WTC11 (cell line): ENCODE results near the gene OR5P2. TPM values are rescaled to one million over a fixed set of nuclear protein-coding genes. Genes with fewer than 3 reads are reported as not detected.
"Not testable (repeated sequence)": the region's sequence is repeated elsewhere in the genome, so short reads cannot be mapped to it uniquely, and the experiment has no call there.

Experiments used
- ATAC-seq: fragments of 200-7000 bp; cut with Tn5 transposase; 2 replicates; pipeline ENCODE4 v1.10.0; 2021; ENCODE audit warnings: mild to moderate bottlenecking, moderate library complexity
- CTCF ChIA-PET: fragments of 300-600 bp; sonication (Branson Sonifier 250); formaldehyde crosslinking; loops from one replicate; lab custom pipeline; 2021; ENCODE audit warnings: antibody characterized with exemption; lab: Charles Lee
- POLR2A ChIA-PET: fragments of 350-600 bp; sonication (Branson Sonifier 250); formaldehyde crosslinking; loops from one replicate; lab custom pipeline; 2021; ENCODE audit warnings: antibody characterized with exemption; lab: Charles Lee
- DNase-seq: peaks from one replicate; pipeline ENCODE4 v3.0.0; 2021; ENCODE audit warnings: low spot score
- H3K27ac Mint-ChIP-seq: 2 replicates; pipeline ENCODE4 v1.8.0; 2021; ENCODE audit warnings: mixed read lengths
- H3K27me3 Mint-ChIP-seq: 2 replicates; pipeline ENCODE4 v1.8.0; 2021; ENCODE audit warnings: low read depth, mild to moderate bottlenecking, moderate library complexity, mixed read lengths
- H3K36me3 Mint-ChIP-seq: 2 replicates; pipeline ENCODE4 v1.8.0; 2021; ENCODE audit warnings: mixed read lengths
- H3K4me1 Mint-ChIP-seq: 2 replicates; pipeline ENCODE4 v1.8.0; 2022; ENCODE audit warnings: mixed read lengths
- H3K4me3 Mint-ChIP-seq: 2 replicates; pipeline ENCODE4 v1.8.0; 2021; ENCODE audit warnings: mild to moderate bottlenecking, moderate library complexity, mixed read lengths
- H3K9me3 Mint-ChIP-seq: 2 replicates; pipeline ENCODE4 v1.8.0; 2021; ENCODE audit warnings: mixed read lengths
- ATF1 ChIP-seq: sonication (generic); formaldehyde crosslinking; IDR thresholded peaks from 2 replicates; pipeline ENCODE4 v1.8.1; 2023; ENCODE audit warnings: mild to moderate bottlenecking, moderate library complexity, missing genetic modification reagents
- CREM ChIP-seq: sonication (generic); formaldehyde crosslinking; IDR thresholded peaks from 2 replicates; pipeline ENCODE4 v1.8.1; 2022; ENCODE audit warnings: mild to moderate bottlenecking, missing genetic modification reagents, moderate library complexity
- ELF4 ChIP-seq: sonication (generic); formaldehyde crosslinking; IDR thresholded peaks from 2 replicates; pipeline ENCODE4 v1.8.1; 2022; ENCODE audit warnings: low read depth, mild to moderate bottlenecking, moderate library complexity, missing genetic modification reagents
- GABPB1 ChIP-seq: sonication (generic); formaldehyde crosslinking; IDR thresholded peaks from 2 replicates; pipeline ENCODE4 v1.8.1; 2023; ENCODE audit warnings: mild to moderate bottlenecking, missing genetic modification reagents
- HMGXB4 ChIP-seq: sonication (generic); formaldehyde crosslinking; IDR thresholded peaks from 2 replicates; pipeline ENCODE4 v1.8.1; 2023; ENCODE audit warnings: mild to moderate bottlenecking, moderate library complexity, missing genetic modification reagents
- JUN ChIP-seq: sonication (generic); formaldehyde crosslinking; IDR thresholded peaks from 2 replicates; pipeline ENCODE4 v1.8.0; 2023; ENCODE audit warnings: mild to moderate bottlenecking, missing genetic modification reagents
- NFE2L1 ChIP-seq: sonication (generic); formaldehyde crosslinking; IDR thresholded peaks from 2 replicates; pipeline ENCODE4 v1.8.1; 2023; ENCODE audit warnings: missing genetic modification reagents
- NFYB ChIP-seq: sonication (generic); formaldehyde crosslinking; conservative IDR thresholded peaks from 2 replicates; pipeline ENCODE4 v1.8.0; 2022; ENCODE audit warnings: low read depth, missing genetic modification reagents
- RELA ChIP-seq: sonication (generic); formaldehyde crosslinking; IDR thresholded peaks from 2 replicates; pipeline ENCODE4 v1.8.1; 2022; ENCODE audit warnings: missing genetic modification reagents, mild to moderate bottlenecking, borderline replicate concordance
- RORB ChIP-seq: fragments of 250-450 bp; sonication (Bioruptor Pico); IDR thresholded peaks from 2 replicates; pipeline ENCODE4 v1.9.0; 2021; ENCODE audit warnings: mild to moderate bottlenecking
- TP53 ChIP-seq: sonication (generic); formaldehyde crosslinking; IDR thresholded peaks from 2 replicates; pipeline ENCODE4 v1.8.1; 2023; ENCODE audit warnings: mild to moderate bottlenecking, missing genetic modification reagents
- ZNF219 ChIP-seq: sonication (generic); formaldehyde crosslinking; IDR thresholded peaks from 2 replicates; pipeline ENCODE4 v1.8.0; 2023; ENCODE audit warnings: missing genetic modification reagents, mild to moderate bottlenecking, borderline replicate concordance
- ZNF232 ChIP-seq: sonication (generic); formaldehyde crosslinking; IDR thresholded peaks from 2 replicates; pipeline ENCODE4 v1.8.0; 2022; ENCODE audit warnings: mild to moderate bottlenecking, missing genetic modification reagents
- ZNF263 ChIP-seq: sonication (generic); formaldehyde crosslinking; IDR thresholded peaks from 2 replicates; pipeline ENCODE4 v1.8.1; 2022; ENCODE audit warnings: low read depth, mild to moderate bottlenecking, moderate library complexity, missing genetic modification reagents
- ZNF416 ChIP-seq: fragments of 250-450 bp; sonication (Bioruptor Pico); IDR thresholded peaks from 2 replicates; pipeline ENCODE4 v1.9.0; 2021; ENCODE audit warnings: mild to moderate bottlenecking, inconsistent platforms
- total RNA-seq: library from RNA; stranded (reverse); gene quantifications from 3 replicates; pipeline ENCODE4 v1.2.3, GENCODE V29; 2021

The OR5P2 gene
- total RNA-seq, 1 experiment from 2014 or later: not detected

GRCh38 chr11:7833527-7833926 lies 36.8 kb upstream of the OR5P2 start:
- ChIA-PET POLR2A (no interaction called here), CTCF (no interaction called here)
- no peak overlapping the region for H3K4me3 Mint-ChIP-seq
- no peak for DNase-seq
- H3K9me3 Mint-ChIP-seq: no peaks in the 10 kb centered on the region
- H3K27me3 Mint-ChIP-seq: peaks cover 7% of the 10 kb centered on the region
- peak; percentile 69 for ATAC-seq
- H3K36me3 Mint-ChIP-seq: no peaks in the 10 kb centered on the region
- TF ChIP-seq RORB (CRISPR knock-in tag): no peak
- H3K27ac Mint-ChIP-seq: no peak overlapping the region
- H3K4me1 Mint-ChIP-seq: peaks cover 3% of the 10 kb centered on the region; the same call in 1 of the 2 replicates

DNA sequence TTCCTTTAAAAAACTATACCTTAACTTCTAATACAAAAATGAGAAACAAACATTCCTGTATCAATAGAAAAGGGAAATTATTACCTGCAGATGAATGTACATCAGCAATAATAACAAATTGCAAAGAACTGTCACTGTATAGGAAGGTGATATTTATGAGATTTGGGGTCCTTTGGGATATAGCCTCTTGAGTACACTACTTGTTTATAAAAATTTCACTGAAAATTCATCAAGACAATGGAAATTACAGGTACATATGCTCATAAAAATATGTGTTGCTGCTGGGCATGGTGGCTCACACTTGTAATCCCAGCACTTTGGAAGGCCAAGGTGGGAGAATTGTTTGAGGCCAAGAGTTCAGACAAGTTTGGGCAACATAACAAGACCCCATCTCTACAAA lies 34.0 kb upstream of the OR5P2 start, which contains the start of gene OR5P3:
Gene OR5P3, minus strand, starts transcription at position 101 of the 400 bp plus-strand sequence.
- Mint-ChIP-seq H3K27ac (no peak within 1 kb of the TSS), H3K4me3 (no peak within 1 kb of the TSS), H3K36me3 (no peaks in the 10 kb centered on the region), H3K4me1 (peaks cover 3% of the 10 kb centered on the region; the same call in 1 of the 2 replicates), H3K9me3 (no peaks in the 10 kb centered on the region), H3K27me3 (peaks cover 12% of the 10 kb centered on the region)
- ATAC-seq: no peak
- TF ChIP-seq ATF1 (CRISPR knock-in tag): no peak
- TF ChIP-seq GABPB1 (CRISPR knock-in tag): no peak
- TF ChIP-seq ZNF416 (CRISPR knock-in tag): no peak
- no peak for TF ChIP-seq RELA
- no peak for TF ChIP-seq HMGXB4 (CRISPR knock-in tag)
- no peak for TF ChIP-seq JUN (CRISPR knock-in tag)
- no peak for TF ChIP-seq TP53 (CRISPR knock-in tag)
- ChIA-PET CTCF (no interaction called here), POLR2A (no interaction called here)
- DNase-seq: no peak

- CTCF ChIA-PET: no interaction called here
- peaks cover 7% of the 10 kb centered on the region; the same call in 1 of the 2 replicates for H3K27me3 Mint-ChIP-seq
- no peaks in the 10 kb centered on the region for H3K9me3 Mint-ChIP-seq
- DNase-seq: no peak
- POLR2A ChIA-PET: no interaction called here
- TF ChIP-seq ZNF232 (no peak), ZNF263 (CRISPR knock-in tag) (no peak), CREM (CRISPR knock-in tag) (no peak), ZNF219 (CRISPR knock-in tag) (no peak), NFYB (CRISPR knock-in tag) (no peak), ELF4 (CRISPR knock-in tag) (no peak), NFE2L1 (CRISPR knock-in tag) (no peak)
- TF ChIP-seq, all 79 proteins: peak for 0
- Mint-ChIP-seq H3K27ac (no peak overlapping the region), H3K4me1 (no peaks in the 10 kb centered on the region), H3K36me3 (no peaks in the 10 kb centered on the region), H3K4me3 (no peak overlapping the region)
- ATAC-seq: no peak
Observed at GRCh38 chr11:7826324-7826723, 29.6 kb upstream of the OR5P2 start.

- H3K27me3 Mint-ChIP-seq, CTCF ChIA-PET, H3K4me3 Mint-ChIP-seq, H3K36me3 Mint-ChIP-seq, POLR2A ChIA-PET, ATAC-seq, DNase-seq, H3K27ac Mint-ChIP-seq, H3K4me1 Mint-ChIP-seq: not testable (repeated sequence)
- peaks cover 41% of the 10 kb centered on the region for H3K9me3 Mint-ChIP-seq
Observed at GRCh38 chr11:7820417-7820816, 23.7 kb upstream of the OR5P2 start.

GRCh38 chr11:7814897-7815296 lies 18.2 kb upstream of the OR5P2 start:
- H3K27me3 Mint-ChIP-seq, POLR2A ChIA-PET, CTCF ChIA-PET, H3K4me3 Mint-ChIP-seq, H3K4me1 Mint-ChIP-seq, ATAC-seq, DNase-seq, H3K36me3 Mint-ChIP-seq, H3K27ac Mint-ChIP-seq: not testable (repeated sequence)
- H3K9me3 Mint-ChIP-seq: peaks cover 62% of the 10 kb centered on the region

DNA sequence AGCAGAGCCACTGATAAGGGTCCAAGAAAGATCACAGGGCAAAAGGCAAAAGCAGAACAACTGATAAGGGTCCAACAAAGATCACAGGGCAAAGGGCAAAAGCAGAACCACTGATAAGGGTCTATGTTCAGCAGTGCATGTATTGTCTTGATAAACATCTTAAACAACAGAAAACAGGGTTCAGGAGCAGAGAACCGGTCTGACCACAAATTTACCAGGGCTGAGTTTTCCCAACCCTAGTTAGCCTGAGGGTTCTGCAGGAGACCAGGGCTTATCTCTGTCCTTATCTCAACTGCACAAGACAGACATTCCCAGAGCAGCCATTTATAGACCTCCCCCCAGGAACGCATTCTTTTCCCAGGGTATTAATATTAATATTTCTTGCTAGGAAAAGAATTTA lies 13.6 kb upstream of the OR5P2 start:
- H3K27ac Mint-ChIP-seq, H3K27me3 Mint-ChIP-seq, H3K4me1 Mint-ChIP-seq, ATAC-seq, H3K4me3 Mint-ChIP-seq, DNase-seq, CTCF ChIA-PET, POLR2A ChIA-PET: not testable (repeated sequence)
- Mint-ChIP-seq H3K9me3 (peaks cover 54% of the 10 kb centered on the region), H3K36me3 (peaks cover 22% of the 10 kb centered on the region)
